ENCODE measurements around the gene NLRP9. TPM values are rescaled to one million over a fixed set of nuclear protein-coding genes. Genes with fewer than 3 reads are reported as not detected.

NLRP9 gene
- total and polyA plus RNA-seq, 2 of the 4 experiments (the other 2 are of a cell fraction) = not detected

DNA sequence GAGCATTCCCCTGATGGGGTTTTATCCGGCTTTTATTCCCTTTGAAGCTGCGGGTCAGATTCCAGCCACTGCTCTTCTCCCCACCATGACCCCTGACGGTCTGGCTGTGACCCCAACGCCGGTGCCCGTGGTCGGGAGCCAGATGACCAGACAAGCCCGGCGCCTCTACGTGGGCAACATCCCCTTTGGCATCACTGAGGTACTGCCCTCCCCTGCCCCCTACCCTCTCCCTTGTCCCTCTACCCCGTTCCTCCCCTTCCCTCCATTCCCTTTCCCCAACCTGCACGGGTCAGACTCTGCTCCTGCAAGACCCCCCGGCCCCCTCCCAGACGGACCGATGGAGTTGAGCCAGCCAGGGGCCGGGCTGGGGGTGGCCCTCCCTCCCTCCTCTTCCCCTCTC is 77.2 kb downstream of the NLRP9 start:
- Histone ChIP-seq H2BK15ac (ENCODE audit: low read depth, low read length) (no peak overlapping the region), H3K9me1 (ENCODE audit: insufficient read depth, low read length) (peaks cover 13% of the 10 kb centered on the region), H3K4me2 (ENCODE audit: low read depth, low read length) (no peak overlapping the region), H4K20me1 (ENCODE audit: insufficient read depth, low read length) (peaks cover 90% of the 10 kb centered on the region), H2BK20ac (ENCODE audit: low read depth, low read length) (no peak overlapping the region), H3K79me1 (ENCODE audit: low read depth in 1 of 2, low read length in 2 of 2) (peaks cover 12 to 52% of the 10 kb centered on the region in 2 experiments), H3K4ac (ENCODE audit: low read depth, low read length) (no peak overlapping the region), H2AFZ (replicated peaks; ENCODE audit: low read length, poor library complexity) (no peak overlapping the region), H4K5ac (ENCODE audit: low read depth, low read length) (no peak overlapping the region), H4K8ac (ENCODE audit: low read depth in 2 of 2, low read length in 2 of 2) (no peak overlapping the region), H2AK5ac (ENCODE audit: low read depth, low read length) (no peak overlapping the region), H2BK5ac (ENCODE audit: low read depth, low read length, poor library complexity, severe bottlenecking) (no peak overlapping the region), H2BK120ac (ENCODE audit: low read depth, low read length) (no peak overlapping the region), H4K91ac (ENCODE audit: insufficient read depth, low read depth, low read length) (no peak overlapping the region), H2AK9ac (replicated peaks; ENCODE audit: low read depth, low read length, poor library complexity) (peak overlapping the region; percentile 50), H3K56ac (ENCODE audit: extremely low read depth, insufficient read depth, low read length) (no peak overlapping the region), H3K14ac (replicated peaks; ENCODE audit: low read depth, low read length) (no peak overlapping the region), H3K27me3 (ENCODE audit: control insufficient read depth, insufficient read depth, low read length) (no peaks in the 10 kb centered on the region), H3K9ac (ENCODE audit: low read depth, low read length) (no peak overlapping the region), H3K36me3 (ENCODE audit: control insufficient read depth, insufficient read depth, low read length) (peaks cover 59% of the 10 kb centered on the region), H3K4me3 (ENCODE audit: insufficient read depth, low read depth, low read length) (no peak overlapping the region), H3K27ac (ENCODE audit: insufficient read depth, low read length) (no peak overlapping the region), H3K18ac (ENCODE audit: low read depth, low read length) (no peak overlapping the region), H3K9me3 (ENCODE audit: control insufficient read depth, insufficient read depth, low read length) (no peaks in the 10 kb centered on the region), H3K4me1 (ENCODE audit: control insufficient read depth, insufficient read depth, low read length) (peaks cover 10% of the 10 kb centered on the region), H3K23ac (ENCODE audit: low read depth, low read length) (no peak overlapping the region)
- intact Hi-C loops (cut with micrococcal nuclease) (no loop called here), dilution Hi-C loops (cut with HindIII; ENCODE audit: low sequenced_read_pairs, unreplicated experiment) (no loop called here), in situ Hi-C loops (cut with MboI; ENCODE audit: low sequenced_read_pairs) (loop anchor here (25.0 kb wide), 2 partner anchors 1199 to 1524 kb away; partner anchors contain the start of genes CDC42EP5, CNOT3 and LENG9)
- WGBS, 2 experiments (ENCODE audit: extremely low coverage in 2 of 2, insufficient read length in 1 of 2) = 33% methylated on average over 1 of the region's 16 CpGs; no CpG with 5 or more reads in 1 of the 2 experiments
- TF ChIP-seq RCOR1 (IDR thresholded peaks at IDR 0.05; ENCODE audit: insufficient replicate concordance, low read length) = no peak
- TF ChIP-seq, protein P1, sequence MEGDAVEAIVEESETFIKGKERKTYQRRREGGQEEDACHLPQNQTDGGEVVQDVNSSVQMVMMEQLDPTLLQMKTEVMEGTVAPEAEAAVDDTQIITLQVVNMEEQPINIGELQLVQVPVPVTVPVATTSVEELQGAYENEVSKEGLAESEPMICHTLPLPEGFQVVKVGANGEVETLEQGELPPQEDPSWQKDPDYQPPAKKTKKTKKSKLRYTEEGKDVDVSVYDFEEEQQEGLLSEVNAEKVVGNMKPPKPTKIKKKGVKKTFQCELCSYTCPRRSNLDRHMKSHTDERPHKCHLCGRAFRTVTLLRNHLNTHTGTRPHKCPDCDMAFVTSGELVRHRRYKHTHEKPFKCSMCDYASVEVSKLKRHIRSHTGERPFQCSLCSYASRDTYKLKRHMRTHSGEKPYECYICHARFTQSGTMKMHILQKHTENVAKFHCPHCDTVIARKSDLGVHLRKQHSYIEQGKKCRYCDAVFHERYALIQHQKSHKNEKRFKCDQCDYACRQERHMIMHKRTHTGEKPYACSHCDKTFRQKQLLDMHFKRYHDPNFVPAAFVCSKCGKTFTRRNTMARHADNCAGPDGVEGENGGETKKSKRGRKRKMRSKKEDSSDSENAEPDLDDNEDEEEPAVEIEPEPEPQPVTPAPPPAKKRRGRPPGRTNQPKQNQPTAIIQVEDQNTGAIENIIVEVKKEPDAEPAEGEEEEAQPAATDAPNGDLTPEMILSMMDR (conservative IDR thresholded peaks at IDR 0.05; ENCODE audit: low read depth, low read length) = no peak
- no peak for TF ChIP-seq BHLHE40 (IDR thresholded peaks at IDR 0.05; ENCODE audit: low read depth, low read length)
- TF ChIP-seq POLR2A (IDR thresholded peaks at IDR 0.05; ENCODE audit: low read depth, low read length) = no peak
- no peak for TF ChIP-seq CEBPB (IDR thresholded peaks at IDR 0.05; ENCODE audit: low read depth, low read length)
- no peak for TF ChIP-seq MAZ (IDR thresholded peaks at IDR 0.05; ENCODE audit: borderline replicate concordance, low read depth, low read length)
- no peak for TF ChIP-seq RAD21 (IDR thresholded peaks at IDR 0.05; ENCODE audit: low read length)
- no peak for TF ChIP-seq RFX5 (IDR thresholded peaks at IDR 0.05; ENCODE audit: low read depth, low read length)
- TF ChIP-seq FOS (IDR thresholded peaks at IDR 0.05; ENCODE audit: low read depth, low read length) = no peak
- TF ChIP-seq, protein P2, sequence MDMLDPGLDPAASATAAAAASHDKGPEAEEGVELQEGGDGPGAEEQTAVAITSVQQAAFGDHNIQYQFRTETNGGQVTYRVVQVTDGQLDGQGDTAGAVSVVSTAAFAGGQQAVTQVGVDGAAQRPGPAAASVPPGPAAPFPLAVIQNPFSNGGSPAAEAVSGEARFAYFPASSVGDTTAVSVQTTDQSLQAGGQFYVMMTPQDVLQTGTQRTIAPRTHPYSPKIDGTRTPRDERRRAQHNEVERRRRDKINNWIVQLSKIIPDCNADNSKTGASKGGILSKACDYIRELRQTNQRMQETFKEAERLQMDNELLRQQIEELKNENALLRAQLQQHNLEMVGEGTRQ (IDR thresholded peaks at IDR 0.05; ENCODE audit: low read depth, low read length) = no peak
- no peak for TF ChIP-seq MXI1 (IDR thresholded peaks at IDR 0.05; ENCODE audit: borderline replicate concordance, low read depth, low read length)
- no peak for TF ChIP-seq CHD1 (IDR thresholded peaks at IDR 0.05; ENCODE audit: low read depth, low read length)
- TF ChIP-seq MAFK (IDR thresholded peaks at IDR 0.05; ENCODE audit: low read depth, low read length) = no peak
- no peak for TF ChIP-seq SMC3 (IDR thresholded peaks at IDR 0.05; ENCODE audit: low read depth, low read length)
- TF ChIP-seq, protein P3, sequence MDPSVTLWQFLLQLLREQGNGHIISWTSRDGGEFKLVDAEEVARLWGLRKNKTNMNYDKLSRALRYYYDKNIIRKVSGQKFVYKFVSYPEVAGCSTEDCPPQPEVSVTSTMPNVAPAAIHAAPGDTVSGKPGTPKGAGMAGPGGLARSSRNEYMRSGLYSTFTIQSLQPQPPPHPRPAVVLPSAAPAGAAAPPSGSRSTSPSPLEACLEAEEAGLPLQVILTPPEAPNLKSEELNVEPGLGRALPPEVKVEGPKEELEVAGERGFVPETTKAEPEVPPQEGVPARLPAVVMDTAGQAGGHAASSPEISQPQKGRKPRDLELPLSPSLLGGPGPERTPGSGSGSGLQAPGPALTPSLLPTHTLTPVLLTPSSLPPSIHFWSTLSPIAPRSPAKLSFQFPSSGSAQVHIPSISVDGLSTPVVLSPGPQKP (IDR thresholded peaks at IDR 0.05; ENCODE audit: borderline replicate concordance, low read depth, low read length) = no peak
- no peak for TF ChIP-seq NFE2L2 (IDR thresholded peaks at IDR 0.05; ENCODE audit: low read depth, low read length)
- POLR2A ChIA-PET (ENCODE audit: unreplicated experiment) = no interaction called here
- DNase-seq (no peak), ATAC-seq (ENCODE audit: low read depth) (no peak)
- CTCF ChIA-PET = no interaction called here
- no TSS peak for BruUV-seq (replicated peaks)

Measured in IMR-90 (cell line).